ENCODE results near the gene COP1.
"Not testable (repeated sequence)": the region's sequence is repeated elsewhere in the genome, so short reads cannot be mapped to it uniquely, and the experiment has no call there.

The COP1 gene

GRCh38 chr1:176032040-176032645 lies 174.9 kb downstream of the COP1 start:
- H3K4me3 ChIP-seq (replicated peaks; ENCODE audit: low read depth, low read length): no peak overlapping the region
- no peak for TF ChIP-seq CTCF (IDR thresholded peaks at IDR 0.05; ENCODE audit: low read length, missing control alignments)
- no peak for DNase-seq (ENCODE audit: low read depth)

- H3K4me3 ChIP-seq (replicated peaks; ENCODE audit: low read depth, low read length): no peak overlapping the region
- TF ChIP-seq CTCF (IDR thresholded peaks at IDR 0.05; ENCODE audit: low read length, missing control alignments): no peak
- DNase-seq (ENCODE audit: low read depth): no peak
Observed at GRCh38 chr1:176029609-176030008, 177.5 kb downstream of the COP1 start.

GRCh38 chr1:176029155-176029554 lies 177.9 kb downstream of the COP1 start:
- H3K4me3 ChIP-seq (replicated peaks; ENCODE audit: low read depth, low read length): no peak overlapping the region
- no peak for DNase-seq (ENCODE audit: low read depth)
- TF ChIP-seq CTCF (IDR thresholded peaks at IDR 0.05; ENCODE audit: low read length, missing control alignments): no peak

- DNase-seq (ENCODE audit: low read depth); H3K4me3 ChIP-seq (replicated peaks; ENCODE audit: low read depth, low read length): not testable (repeated sequence)
Observed at GRCh38 chr1:176027934-176028333, 179.2 kb downstream of the COP1 start.

- no peak overlapping the region for H3K4me3 ChIP-seq (replicated peaks; ENCODE audit: low read depth, low read length)
- no peak for DNase-seq (ENCODE audit: low read depth)
- no peak for TF ChIP-seq CTCF (IDR thresholded peaks at IDR 0.05; ENCODE audit: low read length, missing control alignments)
Observed at GRCh38 chr1:176022574-176022973, 184.5 kb downstream of the COP1 start.

GRCh38 chr1:176017722-176018121 lies 189.4 kb downstream of the COP1 start:
- no peak for DNase-seq (ENCODE audit: low read depth)
- no peak overlapping the region for H3K4me3 ChIP-seq (replicated peaks; ENCODE audit: low read depth, low read length)
- no peak for TF ChIP-seq CTCF (IDR thresholded peaks at IDR 0.05; ENCODE audit: low read length, missing control alignments)

GRCh38 chr1:176009951-176010350 lies 197.1 kb downstream of the COP1 start:
- no peak for TF ChIP-seq CTCF (IDR thresholded peaks at IDR 0.05; ENCODE audit: low read length, missing control alignments)
- DNase-seq (ENCODE audit: low read depth): no peak
- H3K4me3 ChIP-seq (replicated peaks; ENCODE audit: low read depth, low read length): no peak overlapping the region

GRCh38 chr1:176007756-176008389 lies 199.2 kb downstream of the COP1 start:
- H3K4me3 ChIP-seq (replicated peaks; ENCODE audit: low read depth, low read length); DNase-seq (ENCODE audit: low read depth): not testable (repeated sequence)

GRCh38 chr1:175994660-175995059 lies 212.4 kb downstream of the COP1 start:
- H3K4me3 ChIP-seq (replicated peaks; ENCODE audit: low read depth, low read length); DNase-seq (ENCODE audit: low read depth): not testable (repeated sequence)

GRCh38 chr1:175992825-175993224 lies 214.3 kb downstream of the COP1 start:
- not testable (repeated sequence) for DNase-seq (ENCODE audit: low read depth); H3K4me3 ChIP-seq (replicated peaks; ENCODE audit: low read depth, low read length)

- DNase-seq (ENCODE audit: low read depth): not testable (repeated sequence)
Observed at GRCh38 chr1:175992202-175992601, 214.9 kb downstream of the COP1 start.

More at GRCh38 chr1:175992202-175992601, 214.9 kb downstream of the COP1 start:
- H3K4me3 ChIP-seq (replicated peaks; ENCODE audit: low read depth, low read length): not testable (repeated sequence)
